GM18498 (cell line): ENCODE results near the gene SREBF2.

Experiments
- ATAC-seq: cut with Tn5 transposase; IDR thresholded peaks from one replicate; pipeline ENCODE4 v1.9.1; 2021; ENCODE audit warnings: mild to moderate bottlenecking, moderate library complexity; ENCODE audit not compliant: unreplicated experiment

The SREBF2 gene

DNA sequence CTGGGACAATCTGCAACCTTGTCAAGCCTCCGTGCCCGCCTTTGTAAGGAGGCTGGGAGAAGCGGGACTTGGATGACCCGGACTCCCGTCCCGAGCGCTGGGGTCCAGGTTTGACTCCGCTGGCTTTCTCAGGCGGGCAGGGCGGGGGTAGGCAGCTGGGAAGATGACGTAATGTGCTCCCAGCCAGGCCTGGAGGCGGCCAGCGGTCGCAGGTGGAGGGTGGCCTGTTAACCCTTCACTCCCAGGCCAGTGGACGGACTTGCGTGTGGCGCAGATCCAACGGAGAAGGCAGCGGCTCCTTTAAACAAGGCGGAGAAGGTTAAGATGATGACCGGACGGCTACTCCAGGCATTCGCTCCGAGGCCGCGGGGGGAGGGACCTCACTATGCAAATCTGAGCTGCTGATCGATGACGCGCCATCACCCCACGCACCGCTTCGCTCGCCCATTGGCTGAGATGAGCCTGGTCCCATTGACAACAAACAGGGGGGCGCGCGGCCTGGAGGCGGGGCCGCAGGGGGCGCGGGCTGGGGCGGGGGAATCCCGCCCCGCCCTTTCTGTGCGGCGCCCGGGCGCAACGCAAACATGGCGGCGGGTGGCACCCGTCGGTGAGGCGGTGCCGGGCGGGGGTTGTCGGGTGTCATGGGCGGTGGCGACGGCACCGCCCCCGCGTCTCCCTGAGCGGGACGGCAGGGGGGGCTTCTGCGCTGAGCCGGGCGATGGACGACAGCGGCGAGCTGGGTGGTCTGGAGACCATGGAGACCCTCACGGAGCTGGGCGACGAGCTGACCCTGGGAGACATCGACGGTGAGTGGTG, at the start of gene SREBF2:
TSS of gene SREBF2 (plus strand) at position 553 of the 816 bp plus-strand sequence. CDS start at position 719, 166 bp downstream.
- peak; percentile 87 for ATAC-seq

GRCh38 chr22:41787331-41787730, 45.6 kb upstream of the SREBF2 start:
- no peak for ATAC-seq

GRCh38 chr22:41793871-41794270, 39.0 kb upstream of the SREBF2 start:
- ATAC-seq: no peak

DNA sequence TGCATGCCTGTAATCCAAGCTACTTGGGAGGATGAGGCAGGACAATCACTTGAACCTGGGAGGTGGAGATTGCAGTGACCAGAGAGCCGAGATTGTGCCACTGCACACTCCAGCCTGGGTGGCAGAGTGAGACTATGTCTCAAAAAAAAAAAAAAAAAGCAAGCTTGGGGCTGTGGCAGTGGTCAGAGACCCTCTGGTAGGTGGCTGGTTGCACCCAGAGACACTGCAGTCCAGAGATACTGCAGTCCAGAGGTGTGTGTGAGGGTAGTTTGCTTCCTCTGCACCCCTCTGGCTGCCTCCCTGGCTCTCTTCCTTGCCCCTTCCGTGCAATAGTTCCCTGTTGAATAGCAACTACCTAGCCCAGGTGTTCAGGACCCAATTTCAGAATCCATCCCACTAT, 34.2 kb upstream of the SREBF2 start:
- ATAC-seq: no peak

DNA sequence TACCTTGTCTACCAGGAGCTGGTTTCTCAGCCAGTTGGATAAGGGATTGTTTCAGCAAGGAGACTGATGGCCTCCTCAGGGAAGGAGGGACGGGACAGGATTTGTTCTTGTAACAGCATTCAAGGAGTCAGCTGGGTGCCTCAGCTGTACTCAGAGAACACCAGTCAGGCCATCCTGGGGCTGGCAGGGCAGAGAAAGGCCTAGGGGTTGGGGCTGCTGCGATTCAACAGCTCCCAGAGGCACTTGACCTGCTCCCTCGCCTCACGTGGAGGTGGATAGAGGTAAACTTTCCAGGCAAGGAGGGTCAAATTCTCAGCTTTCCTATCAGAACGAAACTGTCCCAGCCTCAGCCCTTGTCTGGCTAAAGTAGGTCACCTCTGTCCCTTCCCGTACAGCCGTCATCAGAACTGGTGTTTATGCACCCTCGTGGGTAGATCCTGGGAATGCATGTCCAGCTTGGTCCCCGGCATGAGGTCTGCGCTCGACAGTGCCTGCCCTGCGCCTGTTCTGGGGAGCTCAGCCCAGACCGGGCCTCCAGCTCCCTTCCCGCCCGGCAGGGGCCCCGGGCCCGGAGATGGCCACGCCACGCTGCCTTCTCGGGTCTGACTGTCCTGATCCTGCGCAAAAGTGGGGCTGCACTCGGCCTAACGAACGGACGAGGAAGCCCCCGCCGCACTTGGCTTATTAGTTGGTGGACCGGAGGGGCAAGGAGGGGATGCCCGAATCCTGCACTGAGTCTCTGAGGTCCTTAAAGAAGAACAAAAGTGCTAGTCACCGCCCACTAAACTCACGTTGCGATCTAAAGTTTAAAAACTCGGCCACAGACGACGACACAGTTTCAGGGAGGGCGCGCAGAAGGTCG, 33.2 kb upstream of the SREBF2 start:
- peak; percentile 44 for ATAC-seq

GRCh38 chr22:41800348-41801146, 32.4 kb upstream of the SREBF2 start, which contains the start of gene CCDC134:
CCDC134 (plus strand) TSS chr22:41800679; CDS start chr22:41808891, 8,212 bp downstream.
- ATAC-seq: peak; percentile 94

GRCh38 chr22:41801147-41801819, 31.6 kb upstream of the SREBF2 start:
- ATAC-seq: no peak

DNA sequence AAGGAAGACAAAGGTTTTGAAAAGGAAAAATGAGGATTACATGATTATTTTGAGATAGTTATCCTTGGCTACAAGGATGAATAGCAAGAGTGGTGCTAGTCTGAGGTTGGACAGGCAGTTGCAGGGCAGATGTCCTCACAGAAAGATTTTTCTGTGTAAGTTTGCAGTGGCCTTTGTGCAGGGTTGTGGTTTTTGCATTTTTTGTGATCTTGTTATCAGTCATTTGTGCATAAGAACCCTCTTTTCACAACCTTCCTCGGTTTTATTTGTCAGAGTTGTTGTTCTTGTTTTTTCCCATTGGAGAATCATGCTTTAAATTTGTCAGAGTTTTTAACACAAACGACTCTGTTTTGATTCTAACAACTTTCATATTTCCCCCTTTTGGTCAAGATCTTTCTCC, 31.0 kb upstream of the SREBF2 start:
- no peak for ATAC-seq

GRCh38 chr22:41805639-41806038, 27.3 kb upstream of the SREBF2 start:
- no peak for ATAC-seq

- ATAC-seq: no peak
Measured at GRCh38 chr22:41808400-41808799, 24.5 kb upstream of the SREBF2 start.

GRCh38 chr22:41810022-41810421, 22.9 kb upstream of the SREBF2 start:
- ATAC-seq: no peak

DNA sequence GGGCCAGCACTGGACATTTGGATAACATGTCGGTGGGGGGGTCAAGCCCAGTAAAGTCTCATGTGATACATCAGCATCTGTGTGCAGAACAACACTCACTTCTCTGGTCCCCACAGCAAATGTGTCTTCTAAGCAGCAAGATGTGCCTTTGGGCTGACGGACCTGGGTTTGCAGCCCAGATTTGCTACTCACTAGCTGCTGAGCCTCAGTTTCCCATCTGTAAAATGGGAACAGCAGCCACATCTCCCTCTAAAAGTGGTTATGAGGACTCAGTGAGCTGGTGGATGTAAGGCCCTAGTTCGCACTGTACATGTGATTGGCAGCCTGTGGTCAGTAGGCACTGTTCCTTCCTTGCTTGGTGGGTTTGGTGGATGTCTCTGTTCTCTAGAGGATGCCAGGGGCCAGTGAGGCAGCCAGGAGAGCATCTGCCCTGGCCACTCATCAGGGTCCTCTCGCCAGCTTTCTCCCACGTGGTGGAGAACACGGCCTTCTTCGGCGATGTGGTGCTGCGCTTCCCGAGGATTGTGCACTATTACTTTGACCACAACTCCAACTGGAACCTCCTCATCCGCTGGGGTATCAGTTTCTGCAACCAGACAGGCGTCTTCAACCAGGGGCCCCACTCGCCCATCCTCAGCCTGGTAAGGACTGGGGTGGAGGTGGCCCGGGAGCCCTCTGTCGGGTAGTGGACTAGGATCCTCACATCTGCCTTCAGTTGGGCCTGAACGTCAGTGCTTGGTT, 19.9 kb upstream of the SREBF2 start:
- no peak for ATAC-seq

GRCh38 chr22:41813726-41814410, 19.0 kb upstream of the SREBF2 start:
- ATAC-seq: no peak

GRCh38 chr22:41815716-41816115, 17.2 kb upstream of the SREBF2 start:
- no peak for ATAC-seq

- ATAC-seq: no peak
Measured at GRCh38 chr22:41816241-41816640, 16.7 kb upstream of the SREBF2 start.

DNA sequence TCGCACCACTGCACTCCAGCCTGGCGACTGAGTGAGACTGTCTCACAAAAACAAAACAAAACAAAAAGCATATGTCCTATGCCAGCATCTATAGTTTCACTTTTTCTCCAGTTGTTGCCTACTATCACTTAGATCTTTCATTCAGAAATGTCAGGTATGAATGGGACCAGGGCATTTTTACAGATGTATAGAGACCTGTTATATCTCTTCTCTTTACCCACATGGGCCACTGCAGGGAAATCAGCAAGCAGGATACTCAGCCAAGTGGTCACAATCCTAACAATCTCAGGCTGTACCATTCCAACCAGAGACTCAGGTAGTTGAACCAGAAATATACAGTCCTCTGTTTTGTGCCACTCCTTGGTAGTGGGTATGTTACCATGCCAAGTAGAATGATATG, 16.0 kb upstream of the SREBF2 start:
- no peak for ATAC-seq

GRCh38 chr22:41818011-41818410, 14.9 kb upstream of the SREBF2 start:
- no peak for ATAC-seq

- no peak for ATAC-seq
Measured at GRCh38 chr22:41818596-41818995, 14.3 kb upstream of the SREBF2 start.

DNA sequence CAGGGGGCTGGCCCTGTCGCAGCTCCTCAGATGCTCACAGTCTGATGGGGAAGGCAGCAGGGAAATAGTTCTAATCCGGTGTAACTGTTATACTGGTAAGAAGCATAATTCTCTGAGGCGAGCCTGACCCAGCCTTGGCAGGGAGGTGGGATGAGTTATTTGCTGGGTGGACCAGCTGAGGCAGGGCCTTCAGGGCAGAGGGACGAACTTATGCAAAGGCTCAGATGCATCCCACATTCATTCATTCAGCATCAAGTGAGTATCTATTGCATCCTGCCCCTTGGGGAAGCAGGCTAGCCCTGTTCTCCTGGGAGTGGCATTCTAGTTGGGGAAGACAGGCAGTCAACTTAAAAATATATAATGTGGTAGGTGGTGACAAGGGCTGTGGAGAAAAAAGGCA, 13.6 kb upstream of the SREBF2 start:
- ATAC-seq: no peak
